ENCODE data around the gene ZDHHC11.

DNA sequence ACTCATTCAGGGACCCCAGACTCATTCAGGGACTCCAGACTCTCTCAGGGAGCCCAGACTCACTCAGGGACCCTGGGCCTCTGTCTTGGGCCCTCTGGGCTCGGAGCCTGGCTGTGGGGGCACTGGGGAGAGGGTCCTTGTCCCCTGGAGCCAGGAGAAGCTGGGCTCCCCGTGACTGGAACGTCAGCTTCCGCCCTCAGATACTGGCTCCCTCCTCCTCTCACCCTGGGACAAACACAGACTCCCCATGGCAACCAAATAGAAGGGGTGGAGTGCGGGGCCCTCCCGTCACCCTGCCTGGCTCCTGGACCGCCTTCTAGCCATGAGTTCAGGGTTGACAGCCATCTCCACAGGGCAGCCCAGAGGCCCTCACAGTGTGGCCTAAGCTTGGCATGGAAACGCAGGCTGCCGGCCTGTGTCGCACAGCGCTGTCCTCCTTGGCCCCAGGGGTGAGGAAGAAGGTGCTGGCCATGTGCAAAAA lies 93.9 kb downstream of the ZDHHC11 start:
- TF ChIP-seq CTCF (optimal IDR thresholded peaks at IDR 0.05 in 1 of 3, IDR thresholded peaks at IDR 0.05 in 1 of 3, conservative IDR thresholded peaks at IDR 0.05 in 1 of 3; ENCODE audit: extremely low read depth in 1 of 3, insufficient read depth in 2 of 3, low read length in 3 of 3): no peak
- TF ChIP-seq EZH2 (IDR thresholded peaks at IDR 0.05; ENCODE audit: low read length): no peak

Data from keratinocyte (primary cell).